ENCODE results near the gene BOD1L1.

Gene BOD1L1

DNA sequence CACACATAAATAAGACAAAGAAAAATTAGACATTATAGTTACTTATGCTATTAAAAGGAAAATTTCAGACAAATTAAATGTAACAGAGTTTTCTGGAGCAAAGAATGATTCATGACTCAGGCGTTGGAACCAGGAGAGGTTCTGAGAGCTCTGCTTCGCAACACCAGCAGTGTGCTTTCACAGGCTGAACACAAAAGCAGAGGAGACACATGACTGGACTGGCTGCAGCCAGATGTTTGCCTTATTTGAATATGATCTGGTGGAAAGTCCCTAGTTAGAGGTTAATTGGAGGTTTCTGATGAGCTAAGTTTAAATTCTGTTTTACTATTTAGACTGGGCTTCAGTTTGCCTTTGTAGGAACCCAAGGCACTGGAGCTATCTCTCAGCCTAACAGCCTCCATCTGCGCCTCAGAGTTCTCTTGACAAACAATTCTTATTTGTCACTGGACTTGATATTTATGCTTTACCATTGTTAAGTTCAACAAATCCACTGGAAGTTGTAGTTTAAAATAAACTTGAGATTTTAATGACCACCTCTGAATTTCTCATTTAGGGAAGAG lies 16.2 kb downstream of the BOD1L1 start:
- peaks cover 13 to 100% of the 10 kb centered on the region in 2 donors for H3K36me3 ChIP-seq (replicated peaks in 1 of 2; ENCODE audit: control insufficient read depth in 2 of 2, insufficient read depth in 2 of 2, low read length in 2 of 2)
- H2AFZ ChIP-seq (ENCODE audit: low read length) = peak overlapping the region; percentile 43
- no peak overlapping the region for H2AK5ac ChIP-seq (ENCODE audit: low read depth, low read length)
- H3K14ac ChIP-seq (ENCODE audit: low read length) = no peak overlapping the region
- no peak overlapping the region for H3K18ac ChIP-seq (ENCODE audit: low read length)
- no peaks in the 10 kb centered on the region for H3K9me3 ChIP-seq (replicated peaks in 1 of 2; ENCODE audit: control insufficient read depth in 2 of 2, insufficient read depth in 1 of 2, low read depth in 1 of 2, low read length in 2 of 2)
- no peaks in the 10 kb centered on the region for H3K27me3 ChIP-seq (ENCODE audit: control insufficient read depth in 3 of 3, insufficient read depth in 3 of 3, low read depth in 1 of 3, low read length in 3 of 3)
- H3K27ac ChIP-seq (replicated peaks; ENCODE audit: low read length) = no peak overlapping the region
- H3K4ac ChIP-seq (ENCODE audit: low read length) = no peak overlapping the region
- no peak overlapping the region for H3K9ac ChIP-seq (ENCODE audit: low read depth, low read length, poor library complexity)
- no peak for DNase-seq (ENCODE audit: low spot score)
- no peak overlapping the region for H4K8ac ChIP-seq (ENCODE audit: low read depth, low read length)
- no peak overlapping the region for H2BK5ac ChIP-seq (ENCODE audit: low read length)
- no peaks in the 10 kb centered on the region for H3K79me1 ChIP-seq (ENCODE audit: low read depth, low read length)
- no peak overlapping the region for H3K23ac ChIP-seq (ENCODE audit: low read depth, low read length, poor library complexity)
- no peak overlapping the region for H2BK120ac ChIP-seq (ENCODE audit: low read depth, low read length)
- no peak overlapping the region for H3K4me3 ChIP-seq (ENCODE audit: low read length in 2 of 2)
- H3K4me1 ChIP-seq (ENCODE audit: control insufficient read depth in 2 of 2, insufficient read depth in 1 of 2, low read depth in 1 of 2, low read length in 2 of 2) = no peaks in the 10 kb centered on the region
- H2BK15ac ChIP-seq (ENCODE audit: low read length) = no peak overlapping the region
- H2BK12ac ChIP-seq (ENCODE audit: low read length) = no peak overlapping the region
- no CpG with 5 or more reads among the region's 3 CpGs for WGBS, 2 donors (ENCODE audit: extremely low coverage in 2 of 2, insufficient read length in 2 of 2, insufficient replicate concordance in 1 of 2)
- H3K4me2 ChIP-seq (ENCODE audit: insufficient read depth, low read length, poor library complexity, severe bottlenecking) = no peak overlapping the region
- no peak overlapping the region for H4K91ac ChIP-seq (ENCODE audit: low read depth, low read length, poor library complexity)

DNA sequence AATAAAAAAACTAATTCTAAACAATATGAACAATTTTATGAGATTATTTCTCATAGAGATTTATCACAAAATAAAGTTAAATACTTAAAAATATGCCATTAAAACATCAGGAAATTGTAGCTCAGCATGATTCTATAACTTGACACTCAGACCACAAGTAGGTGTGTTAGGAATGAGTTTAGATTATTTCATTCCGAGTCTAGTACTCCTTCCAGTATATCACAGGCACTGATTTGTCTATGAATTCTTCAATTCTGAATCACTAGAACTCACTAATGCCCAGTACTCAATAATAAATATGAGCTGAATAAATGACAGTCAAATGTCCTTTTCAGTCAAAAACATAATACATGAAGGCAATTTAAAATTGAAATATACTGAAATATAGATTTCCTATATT lies 22.2 kb downstream of the BOD1L1 start:
- WGBS, 2 donors (ENCODE audit: extremely low coverage in 2 of 2, insufficient read length in 2 of 2, insufficient replicate concordance in 1 of 2) = no CpG with 5 or more reads among the region's 1 CpG
- H2AK5ac ChIP-seq (ENCODE audit: low read depth, low read length) = no peak overlapping the region
- H3K4me2 ChIP-seq (ENCODE audit: insufficient read depth, low read length, poor library complexity, severe bottlenecking) = no peak overlapping the region
- H2AFZ ChIP-seq (ENCODE audit: low read length) = no peak overlapping the region
- no peak overlapping the region for H4K8ac ChIP-seq (ENCODE audit: low read depth, low read length)
- no peak for DNase-seq (ENCODE audit: low spot score)
- peaks cover 26 to 100% of the 10 kb centered on the region in 2 donors for H3K36me3 ChIP-seq (replicated peaks in 1 of 2; ENCODE audit: control insufficient read depth in 2 of 2, insufficient read depth in 2 of 2, low read length in 2 of 2)
- no peak overlapping the region for H3K18ac ChIP-seq (ENCODE audit: low read length)
- H3K79me1 ChIP-seq (ENCODE audit: low read depth, low read length) = no peaks in the 10 kb centered on the region
- H3K4me1 ChIP-seq (ENCODE audit: control insufficient read depth in 2 of 2, insufficient read depth in 1 of 2, low read depth in 1 of 2, low read length in 2 of 2) = peaks cover 0 to 3% of the 10 kb centered on the region in 2 donors
- no peak overlapping the region for H3K27ac ChIP-seq (replicated peaks; ENCODE audit: low read length)
- no peaks in the 10 kb centered on the region for H3K27me3 ChIP-seq (ENCODE audit: control insufficient read depth in 3 of 3, insufficient read depth in 3 of 3, low read depth in 1 of 3, low read length in 3 of 3)
- no peak overlapping the region for H2BK15ac ChIP-seq (ENCODE audit: low read length)
- no peak overlapping the region for H2BK12ac ChIP-seq (ENCODE audit: low read length)
- H4K91ac ChIP-seq (ENCODE audit: low read depth, low read length, poor library complexity) = no peak overlapping the region
- H2BK120ac ChIP-seq (ENCODE audit: low read depth, low read length) = no peak overlapping the region
- H3K4ac ChIP-seq (ENCODE audit: low read length) = no peak overlapping the region
- H2BK5ac ChIP-seq (ENCODE audit: low read length) = no peak overlapping the region
- H3K4me3 ChIP-seq (ENCODE audit: low read length in 2 of 2) = no peak overlapping the region
- no peak overlapping the region for H3K14ac ChIP-seq (ENCODE audit: low read length)
- H3K9me3 ChIP-seq (replicated peaks in 1 of 2; ENCODE audit: control insufficient read depth in 2 of 2, insufficient read depth in 1 of 2, low read depth in 1 of 2, low read length in 2 of 2) = peaks cover 0 to 10% of the 10 kb centered on the region in 2 donors
- no peak overlapping the region for H3K9ac ChIP-seq (ENCODE audit: low read depth, low read length, poor library complexity)
- H3K23ac ChIP-seq (ENCODE audit: low read depth, low read length, poor library complexity) = no peak overlapping the region

DNA sequence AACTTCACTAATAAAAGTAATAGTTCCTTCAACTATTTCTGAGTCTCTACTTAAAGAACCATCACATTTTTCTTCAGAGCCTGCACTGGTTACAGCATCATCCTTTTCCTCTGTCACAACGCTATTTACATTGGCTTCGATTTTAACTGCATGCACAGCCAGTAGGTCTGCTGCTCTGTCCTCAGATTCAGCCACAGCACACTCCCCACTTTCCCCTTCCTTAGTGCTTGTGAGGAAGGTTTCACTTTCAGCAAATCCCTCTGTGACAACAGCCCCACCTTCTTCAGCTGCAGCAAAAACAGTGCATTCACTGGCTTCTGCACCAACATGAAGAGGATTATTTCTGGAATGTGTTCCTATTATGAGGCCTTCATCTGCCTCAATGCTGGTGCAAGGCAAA lies 25.7 kb downstream of the BOD1L1 start:
- Histone ChIP-seq H3K9ac (ENCODE audit: low read depth, low read length, poor library complexity) (no peak overlapping the region), H3K27me3 (ENCODE audit: control insufficient read depth in 3 of 3, insufficient read depth in 3 of 3, low read depth in 1 of 3, low read length in 3 of 3) (no peaks in the 10 kb centered on the region), H3K23ac (ENCODE audit: low read depth, low read length, poor library complexity) (no peak overlapping the region), H2BK120ac (ENCODE audit: low read depth, low read length) (no peak overlapping the region), H3K18ac (ENCODE audit: low read length) (no peak overlapping the region), H3K4me1 (ENCODE audit: control insufficient read depth in 2 of 2, insufficient read depth in 1 of 2, low read depth in 1 of 2, low read length in 2 of 2) (peaks cover 0 to 3% of the 10 kb centered on the region in 2 donors), H4K91ac (ENCODE audit: low read depth, low read length, poor library complexity) (no peak overlapping the region), H2BK15ac (ENCODE audit: low read length) (no peak overlapping the region), H3K9me3 (replicated peaks in 1 of 2; ENCODE audit: control insufficient read depth in 2 of 2, insufficient read depth in 1 of 2, low read depth in 1 of 2, low read length in 2 of 2) (peaks cover 0 to 10% of the 10 kb centered on the region in 2 donors), H2BK12ac (ENCODE audit: low read length) (no peak overlapping the region), H3K4ac (ENCODE audit: low read length) (no peak overlapping the region), H3K79me1 (ENCODE audit: low read depth, low read length) (peaks cover 3% of the 10 kb centered on the region), H3K27ac (replicated peaks; ENCODE audit: low read length) (no peak overlapping the region), H3K4me2 (ENCODE audit: insufficient read depth, low read length, poor library complexity, severe bottlenecking) (no peak overlapping the region), H3K4me3 (ENCODE audit: low read length in 2 of 2) (no peak overlapping the region), H3K36me3 (replicated peaks in 1 of 2; ENCODE audit: control insufficient read depth in 2 of 2, insufficient read depth in 2 of 2, low read length in 2 of 2) (peaks cover 36 to 100% of the 10 kb centered on the region in 2 donors), H3K14ac (ENCODE audit: low read length) (no peak overlapping the region), H4K8ac (ENCODE audit: low read depth, low read length) (no peak overlapping the region), H2BK5ac (ENCODE audit: low read length) (no peak overlapping the region), H2AFZ (ENCODE audit: low read length) (no peak overlapping the region), H2AK5ac (ENCODE audit: low read depth, low read length) (no peak overlapping the region)
- DNase-seq (ENCODE audit: low spot score) = no peak
- WGBS, 2 donors (ENCODE audit: extremely low coverage in 2 of 2, insufficient read length in 2 of 2, insufficient replicate concordance in 1 of 2) = no CpG with 5 or more reads among the region's 2 CpGs

DNA sequence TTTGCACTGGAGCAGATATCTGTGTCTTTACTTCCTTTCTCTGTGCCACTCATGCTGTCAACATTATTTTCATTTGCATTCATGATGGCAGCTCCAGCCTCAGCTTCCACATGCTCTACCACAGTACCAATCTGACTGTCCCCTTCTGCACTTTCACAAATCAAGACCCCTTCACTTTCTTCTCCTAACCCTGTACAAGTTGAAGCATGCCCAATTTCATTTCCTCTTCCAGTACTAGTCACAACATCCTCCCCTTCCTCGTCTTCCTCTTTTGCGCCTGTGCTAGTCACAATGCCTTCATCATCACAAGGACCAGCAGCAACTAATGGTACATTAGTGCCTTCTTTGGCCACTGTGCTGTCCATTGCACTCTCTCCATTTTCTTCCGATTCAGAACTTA lies 26.5 kb downstream of the BOD1L1 start:
- Histone ChIP-seq H3K14ac (ENCODE audit: low read length) (no peak overlapping the region), H2BK12ac (ENCODE audit: low read length) (no peak overlapping the region), H2AK5ac (ENCODE audit: low read depth, low read length) (no peak overlapping the region), H2BK120ac (ENCODE audit: low read depth, low read length) (no peak overlapping the region), H2BK5ac (ENCODE audit: low read length) (no peak overlapping the region), H4K8ac (ENCODE audit: low read depth, low read length) (no peak overlapping the region), H3K23ac (ENCODE audit: low read depth, low read length, poor library complexity) (no peak overlapping the region), H2BK15ac (ENCODE audit: low read length) (no peak overlapping the region), H4K91ac (ENCODE audit: low read depth, low read length, poor library complexity) (no peak overlapping the region), H3K4me1 (ENCODE audit: control insufficient read depth in 2 of 2, insufficient read depth in 1 of 2, low read depth in 1 of 2, low read length in 2 of 2) (peaks cover 0 to 3% of the 10 kb centered on the region in 2 donors), H2AFZ (ENCODE audit: low read length) (no peak overlapping the region), H3K27me3 (ENCODE audit: control insufficient read depth in 3 of 3, insufficient read depth in 3 of 3, low read depth in 1 of 3, low read length in 3 of 3) (no peaks in the 10 kb centered on the region), H3K9me3 (replicated peaks in 1 of 2; ENCODE audit: control insufficient read depth in 2 of 2, insufficient read depth in 1 of 2, low read depth in 1 of 2, low read length in 2 of 2) (peaks cover 0 to 10% of the 10 kb centered on the region in 2 donors), H3K36me3 (replicated peaks in 1 of 2; ENCODE audit: control insufficient read depth in 2 of 2, insufficient read depth in 2 of 2, low read length in 2 of 2) (peaks cover 40 to 100% of the 10 kb centered on the region in 2 donors), H3K9ac (ENCODE audit: low read depth, low read length, poor library complexity) (no peak overlapping the region), H3K18ac (ENCODE audit: low read length) (no peak overlapping the region), H3K27ac (replicated peaks; ENCODE audit: low read length) (no peak overlapping the region), H3K4me2 (ENCODE audit: insufficient read depth, low read length, poor library complexity, severe bottlenecking) (no peak overlapping the region), H3K4me3 (ENCODE audit: low read length in 2 of 2) (no peak overlapping the region), H3K79me1 (ENCODE audit: low read depth, low read length) (peaks cover 3% of the 10 kb centered on the region), H3K4ac (ENCODE audit: low read length) (no peak overlapping the region)
- no CpG with 5 or more reads among the region's 3 CpGs for WGBS, 2 donors (ENCODE audit: extremely low coverage in 2 of 2, insufficient read length in 2 of 2, insufficient replicate concordance in 1 of 2)
- no peak for DNase-seq (ENCODE audit: low spot score)

Measured in neuronal stem cell (in vitro differentiated cells).